NCI-H1417 treated with DMSO at 0.1 percent for 48 hours (cell line): Measurements from ENCODE around the gene MACROD2.

Source experiments
- DNase-seq: peaks from one replicate; lab custom pipeline; 2025; lab: John Stamatoyannopoulos, UW

Gene MACROD2

DNA sequence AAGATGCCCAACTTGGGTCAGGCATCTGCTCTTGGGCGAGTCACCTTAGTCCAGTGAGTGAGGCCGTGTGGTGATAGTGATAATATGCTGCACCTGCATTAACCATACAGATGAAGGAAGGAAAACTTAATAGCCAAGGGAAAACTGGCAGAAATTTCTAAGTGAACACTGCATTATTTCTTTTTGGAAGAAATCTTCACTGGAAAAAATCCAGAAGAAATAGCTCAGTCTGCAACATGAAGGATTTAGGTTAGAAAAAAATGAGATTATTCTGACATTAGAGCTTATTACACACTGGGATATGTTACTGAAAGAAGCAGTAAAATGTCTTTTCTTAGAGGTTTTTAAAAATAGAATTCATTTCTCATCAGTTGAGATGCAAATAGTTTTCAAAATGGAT lies 1630.7 kb downstream of the MACROD2 start:
- DNase-seq: no peak

GRCh38 chr20:15627089-15627488 lies 1631.8 kb downstream of the MACROD2 start:
- DNase-seq: no peak

DNA sequence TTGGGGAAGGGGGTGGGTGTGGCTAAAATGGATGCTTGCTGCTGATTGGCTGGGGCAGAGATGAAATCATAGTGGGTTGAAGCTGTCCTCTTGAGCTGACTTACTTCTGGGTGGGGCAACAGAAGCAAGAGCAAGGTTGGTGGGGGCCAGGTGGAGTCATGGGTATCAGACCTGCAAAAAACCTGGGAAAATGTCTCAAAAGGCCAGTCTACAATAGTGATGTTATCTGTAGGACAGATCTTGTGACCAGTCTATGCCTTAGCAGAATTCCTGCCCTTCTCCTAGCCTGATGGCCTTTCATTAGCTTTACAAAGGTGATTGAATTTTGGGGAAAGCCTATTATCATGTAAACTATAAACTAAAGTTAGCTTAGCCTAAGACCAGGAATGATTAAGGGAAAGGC lies 1632.2 kb downstream of the MACROD2 start:
- DNase-seq: no peak

DNA sequence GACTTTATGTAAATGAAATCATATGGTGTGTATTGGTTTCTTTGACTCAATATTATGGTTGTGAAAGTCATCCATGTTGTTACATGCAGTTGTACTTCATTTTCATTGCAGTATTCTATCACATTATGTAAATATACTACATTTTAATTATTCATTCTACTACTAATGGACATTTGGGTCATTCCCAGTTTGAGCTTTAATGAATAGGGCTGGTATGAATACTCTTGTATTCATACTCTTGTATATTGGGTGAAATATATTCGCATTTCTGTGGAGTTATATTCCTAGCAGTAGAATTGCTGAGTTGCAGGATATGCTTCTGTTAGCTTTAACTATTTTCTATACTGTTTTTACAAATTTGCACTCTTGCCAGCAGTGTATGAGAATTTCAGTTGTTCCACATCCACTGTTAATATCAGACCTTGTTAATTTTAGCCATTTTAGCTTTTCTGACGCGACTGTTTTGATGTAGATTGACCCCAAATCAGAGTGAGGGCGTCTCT lies 1633.6 kb downstream of the MACROD2 start:
- DNase-seq: no peak

DNA sequence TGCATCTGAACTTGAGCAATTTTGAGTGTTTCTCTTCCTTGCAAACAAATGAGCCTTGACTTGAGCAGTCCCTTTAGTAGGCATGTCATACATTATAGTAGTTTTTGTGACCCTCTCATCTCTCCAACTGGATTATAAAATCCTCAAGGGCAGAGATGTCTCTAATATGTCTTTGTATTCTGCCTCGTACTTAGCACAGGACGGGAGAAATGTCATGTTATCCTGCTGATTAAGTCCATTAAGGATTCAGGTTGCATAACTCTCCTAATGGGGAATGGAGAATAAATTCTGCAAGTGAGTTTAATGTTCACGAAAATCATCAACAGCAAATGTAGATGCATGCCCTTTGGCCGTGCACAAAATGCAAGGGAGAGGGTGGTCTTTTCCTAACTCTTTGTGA lies 1635.0 kb downstream of the MACROD2 start:
- DNase-seq: no peak

DNA sequence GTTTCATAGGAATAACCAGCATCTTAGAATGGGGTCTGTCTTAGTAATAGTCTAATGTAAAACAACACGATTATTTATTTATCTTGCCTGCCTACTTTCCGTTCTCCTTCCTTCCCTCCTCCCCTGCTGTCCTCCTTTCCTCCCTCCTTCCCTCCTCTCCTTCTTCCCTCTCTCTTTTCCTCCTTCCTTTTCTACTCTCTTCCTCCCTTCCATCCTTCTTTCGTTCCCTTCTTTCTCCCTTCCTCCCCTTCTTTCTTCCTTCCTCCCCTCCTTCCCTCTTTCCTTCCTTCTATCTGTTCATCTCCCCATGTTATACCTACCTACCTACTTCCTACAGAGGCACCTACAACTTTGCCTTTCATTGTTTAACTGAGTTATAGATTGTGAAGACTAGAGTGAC lies 1637.4 kb downstream of the MACROD2 start:
- DNase-seq: no peak

GRCh38 chr20:15634102-15634501 lies 1638.8 kb downstream of the MACROD2 start:
- DNase-seq: no peak

DNA sequence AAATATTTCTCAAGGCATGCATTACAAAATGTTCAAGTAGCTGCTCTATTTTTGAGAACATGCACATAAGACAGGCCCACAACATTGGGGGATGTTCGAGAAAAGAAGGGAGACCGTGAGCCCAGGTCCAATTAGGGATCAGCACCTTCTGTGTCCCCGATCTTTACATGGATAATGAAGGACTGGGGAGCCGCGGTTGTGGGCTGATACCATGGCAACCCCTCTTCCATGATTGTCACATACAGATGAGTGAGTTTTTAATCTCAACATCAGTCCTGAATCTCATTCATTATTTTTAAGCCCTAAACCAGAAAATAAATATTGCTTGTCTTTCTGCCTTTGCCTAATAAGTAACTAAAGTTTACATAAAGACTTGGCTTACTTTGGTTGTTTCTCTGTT lies 1642.2 kb downstream of the MACROD2 start:
- no peak for DNase-seq

- no peak for DNase-seq
These were observed 1642.8 kb downstream of the MACROD2 start for GRCh38 chr20:15637950-15638754.

DNA sequence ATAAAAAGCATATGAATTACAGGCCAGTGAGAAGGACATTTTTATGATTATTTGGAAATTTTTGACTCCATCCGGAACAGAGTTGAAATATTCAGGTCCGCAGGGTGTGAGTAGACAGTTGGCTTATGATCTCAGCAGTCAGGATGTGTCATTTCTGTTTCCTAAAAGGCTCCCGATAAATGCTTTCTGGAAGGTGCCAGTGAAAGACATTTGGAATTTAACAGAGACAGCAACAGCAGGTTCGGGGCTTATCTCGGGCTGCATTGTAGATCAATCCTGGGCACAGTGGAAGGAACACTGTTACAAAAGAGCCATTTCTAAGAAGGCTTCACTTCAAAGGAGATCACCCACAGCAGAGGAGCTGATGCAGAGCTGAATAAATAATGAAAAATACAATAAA lies 1643.5 kb downstream of the MACROD2 start:
- DNase-seq: no peak

- DNase-seq: no peak
These were observed 1644.5 kb downstream of the MACROD2 start for GRCh38 chr20:15639839-15640238.

- no peak for DNase-seq
These were observed 1646.8 kb downstream of the MACROD2 start for GRCh38 chr20:15642109-15642508.

DNA sequence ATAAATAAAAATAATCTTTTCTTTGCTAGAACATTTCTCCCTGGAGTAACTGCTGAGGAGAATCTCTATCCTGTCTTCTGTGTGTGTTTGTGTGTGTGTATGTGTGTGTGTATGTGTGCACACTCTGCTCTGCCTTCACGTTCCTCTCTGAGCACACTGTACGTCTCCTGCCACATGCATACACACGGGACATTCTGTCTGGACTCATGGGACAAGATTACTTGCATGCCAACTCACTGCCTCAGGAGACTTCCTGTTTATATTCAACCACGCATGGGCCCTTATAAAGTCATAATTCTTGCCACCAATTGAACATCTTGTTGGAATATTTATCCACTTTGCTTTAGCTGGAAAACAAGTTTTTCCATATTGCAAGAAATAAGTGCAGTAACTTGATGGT lies 1647.4 kb downstream of the MACROD2 start:
- no peak for DNase-seq

DNA sequence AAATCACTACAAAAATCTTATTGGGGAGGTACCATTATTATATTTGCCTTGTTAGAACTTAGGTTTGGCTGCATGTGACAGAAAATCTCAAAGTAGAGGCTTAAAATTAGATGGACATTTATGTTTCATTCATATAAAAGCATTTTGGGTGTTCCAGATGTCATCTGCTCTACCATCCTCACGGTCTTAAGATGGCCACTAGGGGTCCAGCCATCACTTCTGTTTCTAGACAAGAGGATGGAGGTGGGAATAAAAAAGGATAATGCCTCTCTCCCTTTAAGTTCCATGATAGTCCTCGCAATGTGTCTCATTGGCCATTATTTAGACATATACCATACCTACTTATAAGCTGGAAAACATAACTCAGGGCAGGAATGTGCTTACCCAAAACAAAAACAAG lies 1648.4 kb downstream of the MACROD2 start:
- DNase-seq: no peak

DNA sequence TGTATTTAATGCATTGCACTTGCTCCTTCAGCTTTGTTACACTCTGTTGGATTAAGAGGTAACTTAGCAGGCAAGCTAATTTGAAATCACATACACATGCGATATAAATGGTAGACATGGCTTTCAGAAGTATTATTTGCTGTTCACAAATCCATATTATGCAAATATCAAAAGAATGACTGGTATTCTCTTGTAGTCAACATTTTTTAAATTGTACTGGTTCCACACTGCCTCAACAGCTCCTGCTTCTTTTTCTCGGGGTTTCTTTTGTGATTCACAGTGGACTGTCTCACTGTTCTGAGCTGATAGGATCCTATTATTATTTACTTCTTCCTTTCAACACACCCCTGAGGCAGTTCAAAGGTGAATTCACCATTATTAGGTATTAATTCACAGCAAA lies 1650.5 kb downstream of the MACROD2 start:
- DNase-seq: no peak

DNA sequence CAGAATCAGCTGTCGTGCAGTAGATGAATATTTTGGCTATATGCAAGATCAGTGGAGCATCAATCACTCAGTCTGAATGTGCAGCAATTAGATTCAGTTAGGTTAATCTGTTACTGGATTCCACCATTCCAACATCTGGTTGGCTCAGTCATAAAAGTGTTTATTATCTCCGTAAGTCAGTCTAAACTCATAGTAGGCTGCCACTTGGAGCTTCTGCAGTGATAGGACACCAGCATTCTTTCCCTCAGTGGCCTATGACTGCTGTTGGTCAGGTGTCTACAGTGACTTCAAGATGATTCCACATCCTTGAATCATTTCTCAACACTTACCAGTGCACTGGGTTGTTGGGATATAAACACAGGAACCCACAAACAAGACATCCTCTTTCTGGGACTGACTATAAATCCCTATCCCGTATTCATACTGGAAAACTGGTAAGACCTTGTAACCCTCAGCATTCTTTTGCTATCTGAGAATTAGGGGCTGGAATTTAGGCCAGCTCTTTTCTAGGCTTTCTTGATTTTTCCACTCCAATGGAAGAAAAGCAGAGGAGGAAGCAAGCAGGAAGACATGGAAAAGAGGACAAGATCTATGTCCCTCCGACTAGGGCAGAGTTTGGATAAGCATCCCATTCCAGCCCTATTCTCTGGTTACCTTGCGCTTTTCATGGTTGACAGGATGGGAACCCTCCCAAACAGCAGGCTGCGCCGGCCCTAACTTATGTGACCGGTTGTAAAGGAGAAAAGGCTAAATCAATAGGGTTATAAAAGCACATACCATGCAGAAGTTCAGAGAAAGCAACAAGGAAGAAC lies 1658.3 kb downstream of the MACROD2 start:
- DNase-seq: no peak

DNA sequence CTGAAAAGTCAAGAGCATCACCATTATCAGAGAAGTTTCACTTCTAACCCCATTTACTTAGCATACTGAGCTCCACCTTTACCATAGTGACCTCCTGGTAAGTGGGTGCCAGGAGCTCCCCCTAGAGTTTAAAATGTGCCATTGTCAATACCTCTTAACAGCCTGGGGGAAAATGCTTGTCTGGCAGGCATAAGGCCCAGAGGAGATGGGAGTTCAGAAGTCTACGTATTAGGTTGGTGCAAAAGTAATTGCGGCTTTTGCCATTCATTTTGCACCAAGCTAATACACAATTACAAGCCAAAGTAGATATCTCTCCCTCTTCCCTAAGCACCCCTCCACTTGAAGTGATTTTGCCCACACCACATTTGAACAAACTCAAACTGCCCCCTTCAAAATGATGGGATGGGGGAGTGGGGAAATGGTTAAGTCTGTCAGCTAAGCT lies 1658.9 kb downstream of the MACROD2 start:
- peak; percentile 40 for DNase-seq

DNA sequence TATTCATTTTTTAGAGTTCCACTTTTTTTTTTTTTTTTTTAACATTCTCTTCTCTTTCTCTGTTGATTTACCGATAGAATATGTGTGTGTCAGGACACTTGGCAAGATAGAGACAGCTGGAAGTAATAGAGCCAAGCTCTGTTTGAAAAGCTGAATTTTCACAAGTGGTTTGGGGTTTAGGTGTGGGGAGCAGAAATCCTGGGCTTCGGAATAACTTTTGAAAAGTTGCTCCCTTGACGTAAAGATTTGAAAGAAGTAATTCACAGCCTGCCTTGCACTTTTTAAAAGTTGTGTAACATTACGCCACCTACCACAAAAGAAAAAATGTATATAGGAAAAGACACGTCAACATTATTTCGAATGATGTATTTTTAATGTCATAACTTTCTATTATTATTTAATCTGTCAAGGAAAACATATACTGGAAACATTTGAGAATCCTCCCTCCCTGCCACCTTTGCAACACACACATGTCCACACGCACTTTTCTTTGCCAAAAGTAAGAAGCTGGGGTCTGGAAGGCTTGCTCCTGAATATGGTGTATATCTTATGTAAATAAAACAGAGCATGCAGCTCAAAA lies 1660.1 kb downstream of the MACROD2 start:
- no peak for DNase-seq

- DNase-seq: no peak
These were observed 1660.8 kb downstream of the MACROD2 start for GRCh38 chr20:15656124-15656523.

GRCh38 chr20:15658295-15658694 lies 1663.0 kb downstream of the MACROD2 start:
- DNase-seq: no peak

DNA sequence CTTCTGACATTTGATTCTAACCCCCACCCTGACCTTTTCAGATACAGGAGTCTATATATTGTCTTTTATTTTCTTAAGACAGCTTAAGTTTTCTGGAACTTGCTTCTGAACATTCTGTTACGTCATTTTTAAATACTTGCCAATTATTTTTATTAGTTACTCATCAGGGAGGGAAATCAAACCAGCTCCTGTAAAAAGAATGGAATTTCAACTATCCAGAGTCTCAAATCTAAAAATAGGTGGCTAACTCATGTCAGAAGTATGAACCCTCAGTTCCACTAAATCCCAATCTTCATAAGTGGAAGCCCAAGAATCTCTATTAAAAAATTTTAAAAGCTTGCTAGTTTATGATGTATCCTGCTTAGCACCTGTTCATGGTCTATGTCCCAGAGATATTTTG lies 1677.9 kb downstream of the MACROD2 start:
- DNase-seq: no peak

- DNase-seq: peak; percentile 38
These were observed 1679.1 kb downstream of the MACROD2 start for GRCh38 chr20:15674253-15675060.
